HepG2 (cell line): ENCODE data around the gene SERPINA3. TPM values are rescaled to one million over a fixed set of nuclear protein-coding genes. Genes with fewer than 3 reads are reported as not detected.

Source experiments
- ADNP ChIP-seq: sonication (generic); formaldehyde crosslinking; IDR thresholded peaks from 2 replicates; pipeline ENCODE4 v1.4.0; 2020; ENCODE audit warnings: missing genetic modification reagents
- ARNTL ChIP-seq: sonication (generic); formaldehyde crosslinking; IDR thresholded peaks from 2 replicates; pipeline ENCODE4 v1.4.0; 2020; ENCODE audit warnings: mild to moderate bottlenecking, missing genetic modification reagents
- DRAP1 ChIP-seq: IDR thresholded peaks from 2 replicates; pipeline ENCODE4 v1.6.1; 2016; ENCODE audit warnings: missing genetic modification reagents, missing compliant biosample characterization
- HDAC1 ChIP-seq: sonication (generic); formaldehyde crosslinking; IDR thresholded peaks from 2 replicates; pipeline ENCODE4 v1.5.1; 2020; ENCODE audit warnings: mild to moderate bottlenecking, missing genetic modification reagents
- HNF1B ChIP-seq: sonication (generic); formaldehyde crosslinking; IDR thresholded peaks from 2 replicates; pipeline ENCODE4 v1.5.1; 2020; ENCODE audit warnings: mild to moderate bottlenecking, moderate library complexity, missing genetic modification reagents
- JARID2 ChIP-seq: sonication (generic); formaldehyde crosslinking; IDR thresholded peaks from 2 replicates; pipeline ENCODE4 v1.8.1; 2023; ENCODE audit warnings: missing genetic modification reagents, inconsistent platforms; ENCODE audit not compliant: insufficient replicate concordance
- JDP2 ChIP-seq: sonication (generic); formaldehyde crosslinking; IDR thresholded peaks from 2 replicates; pipeline ENCODE4 v1.8.1; 2022; ENCODE audit warnings: missing genetic modification reagents, borderline replicate concordance
- KLF9 ChIP-seq: IDR thresholded peaks from 2 replicates; pipeline ENCODE4 v1.6.1; 2016; ENCODE audit warnings: low read depth
- MEF2D ChIP-seq: sonication (generic); formaldehyde crosslinking; IDR thresholded peaks from 2 replicates; pipeline ENCODE4 v1.5.1; 2020; ENCODE audit warnings: mild to moderate bottlenecking, missing genetic modification reagents
- SNRNP70 ChIP-seq: fragments of 200-400 bp; formaldehyde crosslinking; IDR thresholded peaks from 2 replicates; pipeline ENCODE4 v1.6.1; 2017; ENCODE audit warnings: mild to moderate bottlenecking, low read depth, low read length, moderate library complexity
- SOX5 ChIP-seq: IDR thresholded peaks from 2 replicates; pipeline ENCODE4 v1.6.1; 2016; ENCODE audit warnings: borderline replicate concordance
- USF2 ChIP-seq, 2 experiments: sonication (generic) in 1 of 2; formaldehyde crosslinking in 1 of 2; IDR thresholded peaks; 2 replicates each; pipeline versions ENCODE4 v1.5.1 to v1.6.1; 2011 to 2020; ENCODE audit warnings: borderline replicate concordance in 1 of 2, low read depth in 1 of 2, low read length in 1 of 2, mild to moderate bottlenecking in 1 of 2, missing genetic modification reagents in 1 of 2, moderate library complexity in 1 of 2
- YEATS4 ChIP-seq: sonication (generic); formaldehyde crosslinking; IDR thresholded peaks from 2 replicates; pipeline ENCODE4 v1.4.0; 2020; ENCODE audit warnings: missing genetic modification reagents, borderline replicate concordance
- ZBTB25 ChIP-seq: IDR thresholded peaks from 2 replicates; pipeline ENCODE4 v1.6.1; 2018; ENCODE audit warnings: missing genetic modification reagents
- ZFP36L1 ChIP-seq: sonication (generic); formaldehyde crosslinking; IDR thresholded peaks from 2 replicates; pipeline ENCODE4 v1.8.0; 2022; ENCODE audit warnings: mild to moderate bottlenecking, missing genetic modification reagents, moderate library complexity
- ZFP36L2 ChIP-seq: sonication (generic); formaldehyde crosslinking; IDR thresholded peaks from 2 replicates; pipeline ENCODE4 v1.4.0; 2020; ENCODE audit warnings: missing genetic modification reagents
- ZFP82 ChIP-seq: sonication (generic); formaldehyde crosslinking; IDR thresholded peaks from 2 replicates; pipeline ENCODE4 v1.5.1; 2020; ENCODE audit warnings: mild to moderate bottlenecking, missing genetic modification reagents, borderline replicate concordance
- ZFYVE20 ChIP-seq: sonication (generic); formaldehyde crosslinking; IDR thresholded peaks from 2 replicates; pipeline ENCODE4 v1.8.0; 2023; ENCODE audit warnings: low read depth, mild to moderate bottlenecking, moderate library complexity, missing genetic modification reagents, borderline replicate concordance
- ZNF224 ChIP-seq: sonication (generic); formaldehyde crosslinking; IDR thresholded peaks from 2 replicates; pipeline ENCODE4 v1.5.0; 2020; ENCODE audit warnings: mild to moderate bottlenecking, missing genetic modification reagents
- ZNF253 ChIP-seq: sonication (generic); formaldehyde crosslinking; IDR thresholded peaks from 2 replicates; pipeline ENCODE4 v1.8.0; 2022; ENCODE audit warnings: mild to moderate bottlenecking, missing genetic modification reagents, borderline replicate concordance
- ZNF530 ChIP-seq: sonication (generic); formaldehyde crosslinking; IDR thresholded peaks from 2 replicates; pipeline ENCODE4 v1.5.0; 2020; ENCODE audit warnings: low read depth, mild to moderate bottlenecking, missing genetic modification reagents
- ZNF674 ChIP-seq: sonication (generic); formaldehyde crosslinking; IDR thresholded peaks from 2 replicates; pipeline ENCODE4 v1.5.0; 2020; ENCODE audit warnings: low read depth, mild to moderate bottlenecking, missing genetic modification reagents
- ZSCAN12 ChIP-seq: sonication (generic); formaldehyde crosslinking; IDR thresholded peaks from 2 replicates; pipeline ENCODE4 v1.9.0; 2021; ENCODE audit warnings: mild to moderate bottlenecking, missing genetic modification reagents
- ZSCAN25 ChIP-seq: sonication (generic); formaldehyde crosslinking; IDR thresholded peaks from 2 replicates; pipeline ENCODE4 v1.8.0; 2022; ENCODE audit warnings: mild to moderate bottlenecking, missing genetic modification reagents
- polyA plus RNA-seq, 8 experiments: library from polyadenylated mRNA; depleted of rRNA in 3 of 8; stranded (reverse) in 7 of 8; unstranded in 1 of 8; fragments of >200 nt; fragmentation: Illumina TruSeq in 4 of 8; extraction: Trizol in 4 of 8; gene quantifications; 2 replicates each; pipeline versions ENCODE4 v1.2.1 to v1.2.3, GENCODE V29; 2011 to 2016; ENCODE audit warnings: low read depth in 4 of 8, missing spikeins in 1 of 8, mixed read lengths in 1 of 8; ENCODE audit not compliant: insufficient read depth in 1 of 8
- total RNA-seq, 5 experiments: library from RNA; depleted of rRNA; stranded (reverse); fragments of >200 nt; fragmentation: Illumina TruSeq; extraction: Trizol; gene quantifications; 2 replicates each; pipeline ENCODE4 v1.2.3, GENCODE V29; 2016; ENCODE audit warnings: low read depth in 1 of 5
- TF ChIP-seq, protein P1 (sequence below): sonication (generic); formaldehyde crosslinking; IDR thresholded peaks from 2 replicates; pipeline ENCODE4 v1.8.0; 2022; ENCODE audit warnings: missing genetic modification reagents, low read depth, mild to moderate bottlenecking, borderline replicate concordance

Gene SERPINA3
- total and polyA plus RNA-seq, 2 of the 13 experiments (the other 11 are each of a cell fraction or from before 2014, with no cell fraction given), result 825 to 2,200 TPM

- TF ChIP-seq ZNF253 (CRISPR knock-in tag) (no peak), ZSCAN25 (no peak), JDP2 (CRISPR knock-in tag) (no peak), ZBTB25 (no peak), SOX5 (CRISPR knock-in tag) (peak; percentile 10; the same call in 1 of the 2 replicates), ZSCAN12 (CRISPR knock-in tag) (no peak), ADNP (CRISPR knock-in tag) (no peak), USF2 (IDR thresholded peaks at IDR 0.05; ENCODE audit: low read depth, low read length) (no peak), USF2 (CRISPR knock-in tag; IDR thresholded peaks at IDR 0.05; ENCODE audit: borderline replicate concordance) (no peak), ZNF530 (CRISPR knock-in tag) (no peak), YEATS4 (CRISPR knock-in tag) (no peak), ZNF224 (CRISPR knock-in tag) (no peak), ZFP36L2 (CRISPR knock-in tag) (no peak), SNRNP70 (no peak), MEF2D (CRISPR knock-in tag) (0 out of 2 replicates have a peak, but pooled peaks have one; percentile 37), DRAP1 (no peak), HDAC1 (CRISPR knock-in tag) (0 out of 2 replicates have a peak, but pooled peaks have one; percentile 23), HNF1B (CRISPR knock-in tag) (no peak), KLF9 (CRISPR knock-in tag) (no peak), JARID2 (CRISPR knock-in tag) (no peak), ZFYVE20 (CRISPR knock-in tag) (no peak), ZNF674 (CRISPR knock-in tag) (no peak), ZFP36L1 (CRISPR knock-in tag) (no peak), ZFP82 (no peak), ARNTL (no peak)
- TF ChIP-seq, protein P1, sequence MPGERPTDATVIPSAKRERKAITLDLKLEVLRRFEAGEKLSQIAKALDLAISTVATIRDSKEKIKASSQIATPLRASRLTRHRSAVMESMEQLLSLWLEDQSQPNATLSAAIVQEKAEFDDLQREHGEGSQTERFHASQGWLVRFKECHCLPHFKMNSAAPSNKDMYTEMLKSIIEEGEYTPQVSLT (CRISPR knock-in tag), result no peak
Observed at GRCh38 chr14:94654071-94654861, 42.1 kb downstream of the SERPINA3 start (continued).
